Ovary (tissue), 3 donors: ENCODE data around the gene CTNNA3.

Experiments
- CTCF ChIP-seq, 3 donors: fragments of 450-650 bp in 2 of 3; fragments of 200-600 bp in 1 of 3; IDR thresholded peaks; one replicate each; pipeline versions ENCODE4 v1.5.1 to v1.8.0; 2016 to 2022; ENCODE audit warnings: antibody characterized with exemption in 3 of 3, mild to moderate bottlenecking in 1 of 3
- EP300 ChIP-seq: sonication (generic); formaldehyde crosslinking; IDR thresholded peaks from one replicate; pipeline ENCODE4 v1.6.1; 2017; ENCODE audit warnings: antibody characterized with exemption
- POLR2A ChIP-seq: fragments of 450-650 bp; IDR thresholded peaks from one replicate; pipeline ENCODE4 v1.6.1; 2017; ENCODE audit warnings: antibody characterized with exemption, mild to moderate bottlenecking, moderate library complexity
- donor health status: DM: no; HTN: no; CAD: no.

- TF ChIP-seq CTCF (IDR thresholded peaks at IDR 0.05), result no peak
- TF ChIP-seq POLR2A, result no peak
- TF ChIP-seq EP300, result no peak
Measured at GRCh38 chr10:67607472-67607871, 88.5 kb downstream of the CTNNA3 start.
